Coronary artery (tissue), 2 donors: Measurements from ENCODE around the gene PLEKHG4B.

Experiments used
- DNase-seq: peaks from one replicate; pipeline ENCODE4 v3.0.0-alpha.2; 2017; ENCODE audit warnings: low spot score
- H3K27ac ChIP-seq, 2 donors: fragments of 200-600 bp; sonication (generic); one replicate each; pipeline ENCODE4 v1.5.1; 2016 to 2019
- H3K4me3 ChIP-seq: fragments of 200-600 bp; sonication (generic); 2 replicates; pipeline ENCODE4 v1.5.1; 2016; ENCODE audit warnings: mild to moderate bottlenecking, moderate library complexity
- CTCF ChIP-seq: fragments of 200-600 bp; sonication (generic); IDR thresholded peaks from one replicate; pipeline ENCODE4 v1.5.1; 2019; ENCODE audit warnings: antibody characterized with exemption

The PLEKHG4B gene

GRCh38 chr5:197892-198489, 106.0 kb downstream of the PLEKHG4B start:
- DNase-seq, result no peak
- H3K27ac ChIP-seq, result no peak overlapping the region

DNA sequence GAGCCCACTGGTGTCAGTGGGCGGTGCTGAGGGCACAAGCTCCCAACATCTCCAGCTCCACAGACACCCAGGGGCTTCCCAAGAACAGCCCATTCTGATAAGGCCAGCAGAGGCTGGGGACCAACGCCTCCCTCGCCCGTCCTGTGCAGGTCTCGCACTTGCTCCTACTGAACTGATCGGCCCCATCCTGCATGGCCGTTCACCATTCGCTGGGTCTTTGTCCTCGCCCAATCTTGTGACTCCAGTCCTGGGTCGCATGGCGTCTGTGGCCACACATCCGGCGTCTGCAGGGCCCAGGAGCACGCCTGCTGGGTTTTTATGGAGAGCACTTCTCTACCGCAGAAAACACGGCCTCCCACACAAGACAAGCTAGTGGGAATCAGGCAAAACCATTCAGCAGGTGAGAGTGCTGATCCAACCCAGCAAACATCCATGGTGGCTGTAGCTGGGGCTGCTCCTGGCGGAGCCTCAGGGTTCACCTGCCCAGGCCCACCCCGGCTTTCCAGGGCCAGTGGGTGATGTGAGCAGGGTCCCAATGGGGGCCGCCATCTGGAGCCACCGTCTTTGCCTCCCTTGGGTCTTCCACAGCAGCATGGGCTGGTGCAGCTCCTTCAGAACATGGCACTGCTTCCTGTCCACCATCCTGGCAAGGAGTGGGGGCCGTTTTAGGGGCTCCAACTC, 106.7 kb downstream of the PLEKHG4B start:
- DNase-seq, result no peak
- H3K4me3 ChIP-seq, result no peak overlapping the region
- no peak for TF ChIP-seq CTCF

More at GRCh38 chr5:197892-198489, 106.0 kb downstream of the PLEKHG4B start:
- no peak overlapping the region for H3K4me3 ChIP-seq
- TF ChIP-seq CTCF, result no peak

GRCh38 chr5:199197-199949, 107.4 kb downstream of the PLEKHG4B start:
- no peak for TF ChIP-seq CTCF
- H3K4me3 ChIP-seq, result no peak overlapping the region
- H3K27ac ChIP-seq, result no peak overlapping the region
- no peak for DNase-seq

More for the DNA sequence above, 106.7 kb downstream of the PLEKHG4B start:
- H3K27ac ChIP-seq, result no peak overlapping the region

- Histone ChIP-seq H3K4me3 (no peak overlapping the region), H3K27ac (no peak overlapping the region)
- no peak for TF ChIP-seq CTCF
- DNase-seq, result no peak
Measured at GRCh38 chr5:199950-200645, 108.1 kb downstream of the PLEKHG4B start.

DNA sequence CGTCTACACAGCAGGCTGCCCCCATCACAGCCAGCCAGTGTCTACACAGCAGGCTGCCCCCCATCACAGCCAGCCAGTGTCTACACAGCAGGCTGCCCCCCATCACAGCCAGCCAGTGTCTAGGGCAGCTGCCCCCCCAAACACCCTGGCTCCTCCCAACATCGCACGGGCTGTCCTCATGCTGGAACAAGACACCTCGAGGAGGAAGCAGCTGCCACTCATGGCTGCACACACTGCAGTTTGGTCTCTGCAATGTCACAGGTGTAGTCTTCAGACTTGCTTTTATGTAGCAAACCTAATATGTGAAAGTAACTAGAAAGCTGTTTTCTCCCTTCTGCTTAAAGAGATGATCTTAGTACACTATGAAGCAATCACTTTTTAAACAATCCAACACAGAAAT, 109.0 kb downstream of the PLEKHG4B start:
- DNase-seq, result no peak

GRCh38 chr5:201672-202071, 109.7 kb downstream of the PLEKHG4B start:
- TF ChIP-seq CTCF, result no peak
- Histone ChIP-seq H3K27ac (no peak overlapping the region), H3K4me3 (no peak overlapping the region)
- DNase-seq, result no peak

More for the DNA sequence above, 109.0 kb downstream of the PLEKHG4B start:
- no peak overlapping the region for H3K4me3 ChIP-seq
- no peak for TF ChIP-seq CTCF
- no peak overlapping the region for H3K27ac ChIP-seq
